ENCODE results near the gene PRKD1.

GRCh38 chr14:29576927-29577326, 350.7 kb downstream of the PRKD1 start:
- no peak for TF ChIP-seq EP300 (IDR thresholded peaks at IDR 0.05; ENCODE audit: borderline replicate concordance)
- TF ChIP-seq REST (IDR thresholded peaks at IDR 0.05; ENCODE audit: low read depth): no peak
- TF ChIP-seq RAD21 (IDR thresholded peaks at IDR 0.05; ENCODE audit: low read depth): no peak
- no peak for TF ChIP-seq ZBTB7A (IDR thresholded peaks at IDR 0.05; ENCODE audit: low read depth)
- TF ChIP-seq EGR1 (IDR thresholded peaks at IDR 0.05): no peak
- TF ChIP-seq TAF1 (IDR thresholded peaks at IDR 0.05; ENCODE audit: low read depth): no peak
- no peak for TF ChIP-seq CEBPB (IDR thresholded peaks at IDR 0.05)
- no peak for TF ChIP-seq USF1 (IDR thresholded peaks at IDR 0.05)

Data from Ishikawa (cell line).